Tibial nerve (tissue), 4 donors: ENCODE data around the gene ZDHHC9.

ENCODE experiments used
- CTCF ChIP-seq, 5 experiments: fragments of 200-600 bp in 3 of 5; fragments of 450-650 bp in 2 of 5; sonication (generic) in 3 of 5; IDR thresholded peaks; one replicate each; pipeline ENCODE4 v1.5.1; 2016 to 2019; ENCODE audit warnings: antibody characterized with exemption in 5 of 5, mild to moderate bottlenecking in 3 of 5, moderate library complexity in 2 of 5
- EP300 ChIP-seq, 2 donors: sonication (generic); formaldehyde crosslinking; IDR thresholded peaks; one replicate each; pipeline ENCODE4 v1.6.1; 2017; ENCODE audit warnings: antibody characterized with exemption in 2 of 2, mild to moderate bottlenecking in 1 of 2

- TF ChIP-seq CTCF (IDR thresholded peaks at IDR 0.05) (no peak), EP300 (IDR thresholded peaks at IDR 0.05) (peak in 1 of 2 donors; percentile 46)
Observed at GRCh38 chrX:129808158-129808828, 35.4 kb downstream of the ZDHHC9 start.
